ENCODE results near the gene CA10.

Gene CA10

GRCh38 chr17:51724043-51724580 lies 434.4 kb downstream of the CA10 start:
- H3K27me3 ChIP-seq (ENCODE audit: insufficient read depth, poor library complexity, severe bottlenecking) = no peaks in the 10 kb centered on the region
- no peak overlapping the region for H3K4me3 ChIP-seq (replicated peaks; ENCODE audit: insufficient read depth, low read length)
- no peak overlapping the region for H3K27ac ChIP-seq (replicated peaks)
- DNase-seq (ENCODE audit: low read depth in 1 of 2, low spot score in 1 of 2) = no peak
- TF ChIP-seq POLR2AphosphoS5 (IDR thresholded peaks at IDR 0.05; ENCODE audit: low read depth) = no peak
- TF ChIP-seq GABPA (IDR thresholded peaks at IDR 0.05; ENCODE audit: low read depth) = no peak
- TF ChIP-seq REST (IDR thresholded peaks at IDR 0.05; ENCODE audit: insufficient replicate concordance, low read depth) = no peak
- TF ChIP-seq CTCF (IDR thresholded peaks at IDR 0.05; ENCODE audit: insufficient read depth, low read length) = no peak
- no peak for TF ChIP-seq SPI1 (IDR thresholded peaks at IDR 0.05; ENCODE audit: borderline replicate concordance, low read depth)

- no peak overlapping the region for H3K4me3 ChIP-seq (replicated peaks; ENCODE audit: insufficient read depth, low read length)
- no peak for DNase-seq (ENCODE audit: low read depth in 1 of 2, low spot score in 1 of 2)
- no peaks in the 10 kb centered on the region for H3K27me3 ChIP-seq (ENCODE audit: insufficient read depth, poor library complexity, severe bottlenecking)
- TF ChIP-seq REST (IDR thresholded peaks at IDR 0.05; ENCODE audit: insufficient replicate concordance, low read depth) (no peak), GABPA (IDR thresholded peaks at IDR 0.05; ENCODE audit: low read depth) (no peak), CTCF (IDR thresholded peaks at IDR 0.05; ENCODE audit: insufficient read depth, low read length) (no peak)
- H3K27ac ChIP-seq (replicated peaks) = no peak overlapping the region
These were observed 435.5 kb downstream of the CA10 start for GRCh38 chr17:51722994-51723393.

GRCh38 chr17:51721730-51722129 lies 436.8 kb downstream of the CA10 start:
- Histone ChIP-seq H3K27me3 (ENCODE audit: insufficient read depth, poor library complexity, severe bottlenecking) (no peaks in the 10 kb centered on the region), H3K27ac (replicated peaks) (no peak overlapping the region), H3K4me3 (replicated peaks; ENCODE audit: insufficient read depth, low read length) (no peak overlapping the region)
- DNase-seq (ENCODE audit: low read depth in 1 of 2, low spot score in 1 of 2) = no peak
- TF ChIP-seq GABPA (IDR thresholded peaks at IDR 0.05; ENCODE audit: low read depth) = no peak
- no peak for TF ChIP-seq CTCF (IDR thresholded peaks at IDR 0.05; ENCODE audit: insufficient read depth, low read length)
- no peak for TF ChIP-seq POLR2AphosphoS5 (IDR thresholded peaks at IDR 0.05; ENCODE audit: low read depth)
- TF ChIP-seq SPI1 (IDR thresholded peaks at IDR 0.05; ENCODE audit: borderline replicate concordance, low read depth) = no peak
- TF ChIP-seq REST (IDR thresholded peaks at IDR 0.05; ENCODE audit: insufficient replicate concordance, low read depth) = no peak

All from HL-60 (cell line).